IPS-18a (cell line): Measurements from ENCODE around the gene FRMD4A.

Experiments used
- H3K27ac ChIP-seq: one replicate; pipeline ENCODE4 v1.5.1; 2013; ENCODE audit warnings: low read length
- H3K27me3 ChIP-seq: one replicate; pipeline ENCODE4 v1.6.1; 2013; ENCODE audit warnings: mild to moderate bottlenecking, low read length; ENCODE audit not compliant: control insufficient read depth, insufficient read depth
- H3K36me3 ChIP-seq: one replicate; pipeline ENCODE4 v1.6.1; 2013; ENCODE audit warnings: low read depth, low read length; ENCODE audit not compliant: control insufficient read depth
- H3K4me1 ChIP-seq: one replicate; pipeline ENCODE4 v1.6.1; 2013; ENCODE audit warnings: low read depth, low read length; ENCODE audit not compliant: control insufficient read depth
- H3K4me3 ChIP-seq: one replicate; pipeline ENCODE4 v1.5.1; 2013; ENCODE audit warnings: low read length
- H3K9ac ChIP-seq: one replicate; pipeline ENCODE4 v1.6.1; 2013; ENCODE audit warnings: mild to moderate bottlenecking, low read length, moderate library complexity
- H3K9me3 ChIP-seq: one replicate; pipeline ENCODE4 v1.6.1; 2013; ENCODE audit warnings: low read depth, low read length; ENCODE audit not compliant: control insufficient read depth

The FRMD4A gene

GRCh38 chr10:14111208-14111607 lies 219.5 kb downstream of the FRMD4A start:
- no peak overlapping the region for H3K9ac ChIP-seq
- no peaks in the 10 kb centered on the region for H3K4me1 ChIP-seq
- no peak overlapping the region for H3K4me3 ChIP-seq
- no peaks in the 10 kb centered on the region for H3K27me3 ChIP-seq
- no peak overlapping the region for H3K27ac ChIP-seq
- no peaks in the 10 kb centered on the region for H3K9me3 ChIP-seq
- H3K36me3 ChIP-seq: no peaks in the 10 kb centered on the region

GRCh38 chr10:14106828-14107227 lies 223.9 kb downstream of the FRMD4A start:
- no peaks in the 10 kb centered on the region for H3K36me3 ChIP-seq
- H3K27ac ChIP-seq: no peak overlapping the region
- no peaks in the 10 kb centered on the region for H3K27me3 ChIP-seq
- H3K4me3 ChIP-seq: no peak overlapping the region
- no peaks in the 10 kb centered on the region for H3K9me3 ChIP-seq
- H3K9ac ChIP-seq: no peak overlapping the region
- H3K4me1 ChIP-seq: no peaks in the 10 kb centered on the region

GRCh38 chr10:14102056-14102455 lies 228.7 kb downstream of the FRMD4A start:
- H3K9me3 ChIP-seq: no peaks in the 10 kb centered on the region
- no peaks in the 10 kb centered on the region for H3K4me1 ChIP-seq
- no peak overlapping the region for H3K27ac ChIP-seq
- no peaks in the 10 kb centered on the region for H3K27me3 ChIP-seq
- no peak overlapping the region for H3K9ac ChIP-seq
- H3K4me3 ChIP-seq: no peak overlapping the region
- H3K36me3 ChIP-seq: no peaks in the 10 kb centered on the region

- Histone ChIP-seq H3K9ac (no peak overlapping the region), H3K4me1 (no peaks in the 10 kb centered on the region), H3K27me3 (no peaks in the 10 kb centered on the region), H3K27ac (no peak overlapping the region), H3K4me3 (no peak overlapping the region), H3K9me3 (no peaks in the 10 kb centered on the region), H3K36me3 (no peaks in the 10 kb centered on the region)
Observed at GRCh38 chr10:14099885-14100284, 230.8 kb downstream of the FRMD4A start.

GRCh38 chr10:14093730-14094484 lies 236.8 kb downstream of the FRMD4A start:
- H3K9me3 ChIP-seq: no peaks in the 10 kb centered on the region
- no peak overlapping the region for H3K4me3 ChIP-seq
- H3K27ac ChIP-seq: no peak overlapping the region
- H3K36me3 ChIP-seq: no peaks in the 10 kb centered on the region
- peaks cover 22% of the 10 kb centered on the region for H3K4me1 ChIP-seq
- no peaks in the 10 kb centered on the region for H3K27me3 ChIP-seq
- H3K9ac ChIP-seq: no peak overlapping the region

- Histone ChIP-seq H3K36me3 (no peaks in the 10 kb centered on the region), H3K9ac (no peak overlapping the region), H3K27ac (no peak overlapping the region), H3K27me3 (no peaks in the 10 kb centered on the region), H3K9me3 (no peaks in the 10 kb centered on the region), H3K4me3 (no peak overlapping the region), H3K4me1 (peaks cover 25% of the 10 kb centered on the region)
Observed at GRCh38 chr10:14092799-14093198, 237.9 kb downstream of the FRMD4A start.

GRCh38 chr10:14089556-14090292 lies 241.0 kb downstream of the FRMD4A start:
- peaks cover 25% of the 10 kb centered on the region for H3K4me1 ChIP-seq
- H3K27ac ChIP-seq: no peak overlapping the region
- no peaks in the 10 kb centered on the region for H3K9me3 ChIP-seq
- H3K4me3 ChIP-seq: no peak overlapping the region
- H3K9ac ChIP-seq: no peak overlapping the region
- no peaks in the 10 kb centered on the region for H3K27me3 ChIP-seq
- no peaks in the 10 kb centered on the region for H3K36me3 ChIP-seq

- no peaks in the 10 kb centered on the region for H3K36me3 ChIP-seq
Observed at GRCh38 chr10:14087566-14087965, 243.2 kb downstream of the FRMD4A start.

GRCh38 chr10:14086596-14086995 lies 244.1 kb downstream of the FRMD4A start:
- Histone ChIP-seq H3K36me3 (no peaks in the 10 kb centered on the region), H3K4me1 (peaks cover 14% of the 10 kb centered on the region), H3K9ac (no peak overlapping the region), H3K27ac (no peak overlapping the region), H3K27me3 (no peaks in the 10 kb centered on the region), H3K4me3 (no peak overlapping the region), H3K9me3 (no peaks in the 10 kb centered on the region)

More at GRCh38 chr10:14087566-14087965, 243.2 kb downstream of the FRMD4A start:
- Histone ChIP-seq H3K27ac (no peak overlapping the region), H3K27me3 (no peaks in the 10 kb centered on the region), H3K9me3 (no peaks in the 10 kb centered on the region), H3K4me3 (no peak overlapping the region), H3K4me1 (peaks cover 14% of the 10 kb centered on the region), H3K9ac (no peak overlapping the region)

- Histone ChIP-seq H3K27ac (no peak overlapping the region), H3K9ac (no peak overlapping the region), H3K36me3 (no peaks in the 10 kb centered on the region), H3K27me3 (no peaks in the 10 kb centered on the region), H3K9me3 (no peaks in the 10 kb centered on the region), H3K4me1 (peaks cover 10% of the 10 kb centered on the region), H3K4me3 (no peak overlapping the region)
Observed at GRCh38 chr10:14084875-14085274, 245.8 kb downstream of the FRMD4A start.

- Histone ChIP-seq H3K27me3 (no peaks in the 10 kb centered on the region), H3K4me1 (no peaks in the 10 kb centered on the region), H3K36me3 (no peaks in the 10 kb centered on the region), H3K9me3 (no peaks in the 10 kb centered on the region), H3K27ac (no peak overlapping the region), H3K9ac (no peak overlapping the region), H3K4me3 (no peak overlapping the region)
Observed at GRCh38 chr10:14080795-14081194, 249.9 kb downstream of the FRMD4A start.

- Histone ChIP-seq H3K9me3 (no peaks in the 10 kb centered on the region), H3K36me3 (no peaks in the 10 kb centered on the region), H3K27me3 (no peaks in the 10 kb centered on the region), H3K9ac (no peak overlapping the region), H3K4me1 (no peaks in the 10 kb centered on the region), H3K4me3 (no peak overlapping the region), H3K27ac (no peak overlapping the region)
Observed at GRCh38 chr10:14077430-14077829, 253.3 kb downstream of the FRMD4A start.
